CD4-positive, alpha-beta T cell treated with Interferon alpha-2 for 1 hour (primary cell): ENCODE data around the gene HTRA1.

Experiments
- DNase-seq, 2 donors: peaks; one replicate each; pipeline ENCODE4 v3.0.0-alpha.2; 2020 to 2022

Gene HTRA1

GRCh38 chr10:122559228-122559627, 97.9 kb downstream of the HTRA1 start:
- no peak for DNase-seq

GRCh38 chr10:122560279-122560804, 99.0 kb downstream of the HTRA1 start, which contains the start of gene DMBT1:
Gene DMBT1 (plus strand): TSS chr10:122560754. CDS start chr10:122560771, 17 bp downstream.
- DNase-seq, result no peak

- DNase-seq, result no peak
Measured at GRCh38 chr10:122561212-122561611, 99.9 kb downstream of the HTRA1 start.

- no peak for DNase-seq
Measured at GRCh38 chr10:122561792-122562191, 100.4 kb downstream of the HTRA1 start.
